GM21529 (cell line): ENCODE data around the gene PLSCR5.

Source experiments
- ATAC-seq: cut with Tn5 transposase; IDR thresholded peaks from one replicate; pipeline ENCODE4 v1.9.1; 2021; ENCODE audit not compliant: unreplicated experiment

The PLSCR5 gene, protein sequence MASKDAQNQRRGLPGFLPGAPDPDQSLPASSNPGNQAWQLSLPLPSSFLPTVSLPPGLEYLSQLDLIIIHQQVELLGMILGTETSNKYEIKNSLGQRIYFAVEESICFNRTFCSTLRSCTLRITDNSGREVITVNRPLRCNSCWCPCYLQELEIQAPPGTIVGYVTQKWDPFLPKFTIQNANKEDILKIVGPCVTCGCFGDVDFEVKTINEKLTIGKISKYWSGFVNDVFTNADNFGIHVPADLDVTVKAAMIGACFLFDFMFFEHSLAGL

GRCh38 chr3:146605106-146605505 is at the start of gene PLSCR5:
Gene PLSCR5, minus strand, starts transcription at chr3:146605346. Its CDS starts 134 bp downstream, at chr3:146605212.
- ATAC-seq = no peak

DNA sequence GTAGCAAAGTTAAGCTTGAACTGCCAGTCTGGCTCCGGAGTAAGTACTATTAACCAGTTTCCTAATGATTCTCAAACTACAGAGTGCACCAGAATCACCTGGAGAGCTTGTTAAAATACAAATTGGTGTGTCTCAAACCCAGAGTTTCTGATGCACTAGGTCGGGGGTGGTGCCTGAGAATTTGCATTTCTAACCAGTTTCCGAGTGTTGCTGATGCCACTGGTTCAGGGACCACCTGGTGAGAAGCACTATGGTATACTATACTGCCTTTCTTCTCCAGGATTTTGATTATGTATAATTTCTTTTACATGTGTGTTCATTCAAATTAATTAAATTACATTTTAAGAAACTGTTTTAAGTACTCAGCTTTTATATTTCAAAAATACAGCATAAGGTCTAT is 48.8 kb upstream of the PLSCR5 start:
- ATAC-seq = no peak

GRCh38 chr3:146650691-146651442 is 45.7 kb upstream of the PLSCR5 start:
- ATAC-seq = no peak

- ATAC-seq = no peak
Measured at GRCh38 chr3:146646261-146646660, 41.1 kb upstream of the PLSCR5 start.

DNA sequence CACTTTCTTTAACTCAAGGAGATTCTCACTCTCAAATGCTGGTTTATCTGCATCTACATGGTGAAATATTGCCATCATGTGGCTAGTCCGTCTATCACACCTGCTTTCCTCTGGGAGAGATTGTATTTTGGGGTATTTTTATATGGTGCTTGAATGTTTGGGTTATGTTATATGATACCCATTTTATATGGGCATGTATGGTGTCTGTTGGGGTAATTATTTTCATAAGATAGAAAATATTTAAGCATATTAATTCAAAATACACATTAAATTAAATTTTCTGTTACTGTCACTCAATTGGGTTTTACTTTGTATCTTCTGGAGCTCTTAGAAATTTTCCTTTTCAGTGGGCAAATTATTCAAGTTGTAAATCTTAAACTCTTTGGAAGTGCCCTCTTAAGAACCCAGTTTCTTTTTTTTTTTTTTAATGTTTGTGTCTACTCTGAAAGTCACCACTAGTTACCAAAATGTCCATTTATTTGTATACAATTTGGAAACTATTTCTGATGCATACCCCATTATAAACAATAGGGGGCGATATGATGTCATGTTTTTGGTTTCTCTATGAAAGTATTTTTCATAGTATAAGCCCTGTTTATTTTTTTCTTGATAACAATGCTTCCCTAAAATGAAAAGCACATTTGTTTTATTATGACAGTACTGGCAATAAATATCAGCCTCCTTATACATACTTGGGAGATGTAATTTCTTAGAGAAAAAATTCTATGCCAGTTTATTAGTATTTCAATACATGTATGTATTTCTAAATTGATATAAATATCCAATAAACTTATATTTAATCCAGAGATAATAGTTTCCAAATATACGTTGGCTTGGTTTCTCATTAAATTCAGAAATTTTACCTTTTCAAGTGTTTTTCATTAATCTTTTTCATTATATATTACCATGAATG is 36.1 kb upstream of the PLSCR5 start:
- ATAC-seq = peak; percentile 84

- ATAC-seq = no peak
Measured at GRCh38 chr3:146640361-146640760, 35.2 kb upstream of the PLSCR5 start.

GRCh38 chr3:146638718-146639117 is 33.6 kb upstream of the PLSCR5 start:
- no peak for ATAC-seq

- ATAC-seq = no peak
Measured at GRCh38 chr3:146637871-146638270, 32.7 kb upstream of the PLSCR5 start.

GRCh38 chr3:146636881-146637280 is 31.7 kb upstream of the PLSCR5 start:
- ATAC-seq = no peak

- no peak for ATAC-seq
Measured at GRCh38 chr3:146634346-146634745, 29.2 kb upstream of the PLSCR5 start.

- ATAC-seq = no peak
Measured at GRCh38 chr3:146628671-146629070, 23.5 kb upstream of the PLSCR5 start.

- no peak for ATAC-seq
Measured at GRCh38 chr3:146626403-146627122, 21.4 kb upstream of the PLSCR5 start.

GRCh38 chr3:146625186-146625775 is 20.1 kb upstream of the PLSCR5 start:
- no peak for ATAC-seq

DNA sequence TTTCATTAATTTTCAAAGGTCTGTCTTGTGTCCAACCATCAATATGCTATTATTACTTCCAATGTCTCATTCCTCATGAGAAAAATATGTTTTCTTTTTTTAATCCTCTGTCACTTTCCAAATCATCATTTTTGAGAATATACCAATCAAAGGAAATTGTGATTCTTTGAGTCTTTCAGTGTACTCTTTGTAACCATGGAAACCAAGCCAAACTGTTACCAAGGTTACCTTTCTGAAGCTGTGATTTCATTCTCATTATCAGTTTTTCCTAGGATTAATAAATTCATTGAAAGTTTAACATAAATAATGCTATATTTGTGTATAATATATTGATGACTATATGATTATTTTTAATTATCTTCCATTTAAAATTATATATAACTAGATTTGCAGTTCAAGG is 16.6 kb upstream of the PLSCR5 start:
- ATAC-seq = no peak

GRCh38 chr3:146612015-146612414 is 6.9 kb upstream of the PLSCR5 start:
- ATAC-seq = no peak

GRCh38 chr3:146611096-146611495 is 6.0 kb upstream of the PLSCR5 start:
- ATAC-seq = no peak

DNA sequence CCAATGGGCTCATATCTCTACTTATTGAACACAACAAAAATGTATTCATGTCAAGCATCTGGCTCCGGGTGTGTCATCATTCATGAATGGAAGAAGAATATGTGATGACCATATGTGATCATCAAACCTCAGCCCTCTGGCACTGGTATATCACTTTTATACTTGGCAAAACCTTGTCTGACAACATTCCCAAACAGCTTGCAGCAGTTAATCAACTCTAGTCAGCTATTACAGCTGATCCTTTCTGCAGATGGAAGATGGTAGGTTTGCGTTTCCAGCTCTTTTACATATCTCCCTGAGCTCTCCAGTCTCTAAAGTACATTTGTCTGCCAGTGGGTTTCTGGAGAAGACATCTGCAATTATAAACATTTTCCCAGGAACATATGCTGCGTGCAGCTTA is 6.6 kb downstream of the PLSCR5 start:
- ATAC-seq = no peak

DNA sequence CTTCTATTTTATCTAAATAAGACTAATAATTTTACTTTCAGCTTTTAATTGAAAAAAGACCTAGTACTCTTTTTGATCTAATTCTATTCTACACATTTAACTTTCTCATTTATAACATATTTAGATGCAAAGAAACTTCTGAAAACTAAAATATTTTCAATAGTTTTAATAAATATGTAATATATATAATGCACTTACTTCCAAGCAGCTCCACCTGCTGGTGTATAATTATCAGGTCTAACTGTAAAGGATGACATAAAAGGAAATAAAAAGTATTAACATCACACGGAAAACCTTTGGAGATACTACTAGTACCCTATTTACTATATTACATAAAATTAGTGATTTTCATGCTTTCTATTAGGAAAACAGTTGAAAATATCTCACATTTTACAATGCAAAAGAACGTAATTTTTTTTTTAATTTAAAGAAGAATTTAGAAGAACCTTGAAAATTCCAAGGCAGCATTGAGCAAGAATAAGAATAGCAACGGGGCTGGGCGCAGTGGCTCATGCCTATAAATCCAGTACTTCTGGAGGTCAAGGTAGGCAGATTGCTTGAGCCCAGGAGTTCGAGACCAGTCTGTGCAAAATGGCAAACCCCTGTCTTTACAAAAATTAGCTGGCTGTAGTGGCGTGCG is 10.2 kb downstream of the PLSCR5 start:
- ATAC-seq = peak; percentile 61

DNA sequence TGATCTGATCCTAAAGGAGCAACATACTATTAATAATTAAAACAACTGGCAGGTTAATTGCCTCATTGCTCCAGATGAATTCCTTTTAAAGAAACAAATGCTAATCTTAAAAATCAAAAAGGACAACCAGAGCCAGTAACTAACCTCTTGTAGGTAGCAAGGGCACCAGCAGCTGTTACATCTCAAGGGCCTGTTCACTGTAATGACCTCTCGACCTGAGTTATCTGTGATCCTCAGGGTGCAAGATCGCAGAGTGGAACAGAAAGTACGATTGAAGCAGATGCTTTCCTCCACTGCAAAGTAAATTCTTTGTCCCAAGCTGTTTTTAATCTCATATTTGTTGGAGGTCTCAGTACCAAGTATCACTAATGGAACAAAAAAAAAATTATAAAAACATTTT is 11.4 kb downstream of the PLSCR5 start:
- ATAC-seq = no peak

DNA sequence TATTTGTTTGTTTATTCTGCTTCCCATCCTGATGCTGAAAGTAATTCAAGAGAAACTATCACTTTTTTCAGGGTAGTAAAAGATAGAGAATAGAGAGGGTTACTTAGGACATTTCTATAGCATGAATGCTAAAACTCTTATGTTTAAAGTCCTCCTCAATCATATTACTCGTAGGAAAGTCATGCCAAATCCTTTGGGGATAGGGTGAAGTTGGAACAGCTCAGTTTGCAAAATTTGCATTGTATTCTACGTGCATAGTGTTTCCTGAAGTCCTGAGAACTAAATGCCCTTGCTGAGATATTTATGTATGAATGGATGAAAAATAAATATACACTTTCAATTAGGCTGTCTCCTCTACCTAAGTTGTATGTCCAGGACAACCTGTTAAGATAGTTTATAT is 14.6 kb downstream of the PLSCR5 start:
- no peak for ATAC-seq
